DND-41 (cell line): ENCODE results near the gene SERPINA12.

Experiments used
- ATAC-seq: fragments of 200-7000 bp; cut with Tn5 transposase; 3 replicates; pipeline ENCODE4 v1.9.1; 2021; ENCODE audit warnings: low read depth; ENCODE audit not compliant: insufficient read depth
- DNase-seq: peaks from one replicate; pipeline ENCODE4 v3.0.0-alpha.2; 2020
- H2AFZ ChIP-seq: 2 replicates; pipeline ENCODE4 v1.6.0; 2012; ENCODE audit warnings: low read depth, low read length
- H3K27ac ChIP-seq: 2 replicates; pipeline ENCODE4 v1.5.1; 2012; ENCODE audit warnings: low read length, inconsistent platforms
- H3K27me3 ChIP-seq: fragments of 200-600 bp; sonication (generic); 2 replicates; pipeline ENCODE4 v1.6.0; 2012; ENCODE audit warnings: low read length, mild to moderate bottlenecking, inconsistent platforms; ENCODE audit not compliant: insufficient read depth, poor library complexity
- H3K36me3 ChIP-seq: 2 replicates; pipeline ENCODE4 v1.5.1; 2012; ENCODE audit warnings: low read length, inconsistent platforms; ENCODE audit not compliant: insufficient read depth
- H3K4me1 ChIP-seq: 2 replicates; pipeline ENCODE4 v1.5.1; 2012; ENCODE audit warnings: mild to moderate bottlenecking, low read length; ENCODE audit not compliant: insufficient read depth
- H3K4me2 ChIP-seq: 2 replicates; pipeline ENCODE4 v1.6.0; 2012; ENCODE audit warnings: mild to moderate bottlenecking, moderate library complexity, low read length, inconsistent platforms; ENCODE audit not compliant: insufficient read depth
- H3K4me3 ChIP-seq, 2 experiments: fragments of 200-600 bp in 1 of 2; shearing (Covaris generic) in 1 of 2; 2 replicates each; pipeline ENCODE4 v1.5.1; 2012 to 2016; ENCODE audit warnings: inconsistent platforms in 2 of 2, low read length in 2 of 2, mild to moderate bottlenecking in 2 of 2, low read depth in 1 of 2, moderate library complexity in 1 of 2
- H3K79me2 ChIP-seq: 2 replicates; pipeline ENCODE4 v1.6.0; 2012; ENCODE audit warnings: low read length, inconsistent platforms; ENCODE audit not compliant: insufficient read depth
- H3K9ac ChIP-seq: 2 replicates; pipeline ENCODE4 v1.6.0; 2012; ENCODE audit warnings: low read depth, mild to moderate bottlenecking, inconsistent platforms, low read length, moderate library complexity
- H3K9me3 ChIP-seq: 2 replicates; pipeline ENCODE4 v1.5.1; 2012; ENCODE audit warnings: low read length, moderate library complexity, mild to moderate bottlenecking, inconsistent platforms; ENCODE audit not compliant: insufficient read depth, severe bottlenecking
- H4K20me1 ChIP-seq: 2 replicates; pipeline ENCODE4 v1.6.0; 2012; ENCODE audit warnings: low read length; ENCODE audit not compliant: insufficient read depth
- EZH2 ChIP-seq: IDR thresholded peaks from 3 replicates; pipeline ENCODE4 v1.6.1; 2012; ENCODE audit warnings: borderline replicate concordance, low read depth, mild to moderate bottlenecking, moderate library complexity, low read length, inconsistent platforms; ENCODE audit not compliant: severe bottlenecking
- TF ChIP-seq, protein P1 (sequence below): IDR thresholded peaks from 2 replicates; pipeline ENCODE4 v1.5.1; 2012; ENCODE audit warnings: borderline replicate concordance, low read length, moderate library complexity, mild to moderate bottlenecking; ENCODE audit not compliant: poor library complexity, severe bottlenecking; ENCODE audit errors: extremely low read depth

Gene SERPINA12

DNA sequence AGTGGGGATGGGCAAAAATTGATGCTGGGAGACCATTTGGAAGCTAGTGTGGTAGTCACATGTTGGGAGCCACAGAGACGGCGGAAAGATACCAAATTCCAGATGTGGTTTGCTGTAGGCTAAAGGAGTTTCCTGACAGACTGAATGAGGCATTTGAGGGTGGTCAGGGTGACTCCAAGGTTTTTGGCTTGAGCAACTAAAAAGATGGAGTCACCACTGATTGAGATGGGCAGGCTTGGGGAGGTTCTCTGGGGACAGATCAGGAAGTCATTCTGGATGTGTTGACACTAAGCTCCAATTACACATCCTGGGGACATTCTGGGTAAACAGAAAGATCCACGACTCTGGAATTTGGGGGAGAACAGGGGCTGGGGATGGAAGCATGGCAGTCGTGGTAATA lies 17.8 kb downstream of the SERPINA12 start:
- Histone ChIP-seq H3K79me2 (no peaks in the 10 kb centered on the region), H3K27ac (no peak overlapping the region), H4K20me1 (no peaks in the 10 kb centered on the region), H3K27me3 (no peaks in the 10 kb centered on the region), H3K4me2 (no peak overlapping the region), H2AFZ (no peak overlapping the region), H3K36me3 (no peaks in the 10 kb centered on the region), H3K9ac (no peak overlapping the region), H3K4me1 (no peaks in the 10 kb centered on the region), H3K9me3 (no peaks in the 10 kb centered on the region), H3K4me3 (no peak overlapping the region)
- DNase-seq (no peak), ATAC-seq (no peak)
- TF ChIP-seq EZH2 = no peak
- TF ChIP-seq, protein P1, sequence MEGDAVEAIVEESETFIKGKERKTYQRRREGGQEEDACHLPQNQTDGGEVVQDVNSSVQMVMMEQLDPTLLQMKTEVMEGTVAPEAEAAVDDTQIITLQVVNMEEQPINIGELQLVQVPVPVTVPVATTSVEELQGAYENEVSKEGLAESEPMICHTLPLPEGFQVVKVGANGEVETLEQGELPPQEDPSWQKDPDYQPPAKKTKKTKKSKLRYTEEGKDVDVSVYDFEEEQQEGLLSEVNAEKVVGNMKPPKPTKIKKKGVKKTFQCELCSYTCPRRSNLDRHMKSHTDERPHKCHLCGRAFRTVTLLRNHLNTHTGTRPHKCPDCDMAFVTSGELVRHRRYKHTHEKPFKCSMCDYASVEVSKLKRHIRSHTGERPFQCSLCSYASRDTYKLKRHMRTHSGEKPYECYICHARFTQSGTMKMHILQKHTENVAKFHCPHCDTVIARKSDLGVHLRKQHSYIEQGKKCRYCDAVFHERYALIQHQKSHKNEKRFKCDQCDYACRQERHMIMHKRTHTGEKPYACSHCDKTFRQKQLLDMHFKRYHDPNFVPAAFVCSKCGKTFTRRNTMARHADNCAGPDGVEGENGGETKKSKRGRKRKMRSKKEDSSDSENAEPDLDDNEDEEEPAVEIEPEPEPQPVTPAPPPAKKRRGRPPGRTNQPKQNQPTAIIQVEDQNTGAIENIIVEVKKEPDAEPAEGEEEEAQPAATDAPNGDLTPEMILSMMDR = no peak

DNA sequence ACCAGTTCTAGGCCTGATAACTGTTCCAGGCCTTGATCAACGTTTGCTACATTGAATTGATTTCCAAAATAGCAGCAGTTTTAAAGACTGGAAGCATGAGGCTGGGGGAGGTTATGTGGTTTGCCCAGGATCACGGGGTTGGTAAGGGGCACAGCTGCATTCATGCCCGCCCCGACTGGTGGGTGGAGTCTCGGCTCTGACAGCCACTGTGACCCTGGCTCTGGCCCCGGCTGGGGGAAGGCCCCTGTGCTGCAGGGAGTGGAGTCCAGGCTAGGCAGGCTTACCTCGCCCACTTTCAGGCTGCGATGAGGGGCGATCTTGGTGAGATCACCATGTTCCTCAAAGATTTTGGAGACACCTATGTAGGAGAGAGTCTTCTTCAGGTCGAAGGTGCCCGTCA lies 19.9 kb downstream of the SERPINA12 start:
- peak; percentile 64 for ATAC-seq
- H4K20me1 ChIP-seq = no peaks in the 10 kb centered on the region
- H3K79me2 ChIP-seq = no peaks in the 10 kb centered on the region
- H3K4me3 ChIP-seq = no peak overlapping the region
- H3K9me3 ChIP-seq = no peaks in the 10 kb centered on the region
- H3K27me3 ChIP-seq = no peaks in the 10 kb centered on the region
- H3K4me1 ChIP-seq = no peaks in the 10 kb centered on the region
- H2AFZ ChIP-seq = no peak overlapping the region; the same call in 1 of the 2 replicates
- no peaks in the 10 kb centered on the region for H3K36me3 ChIP-seq
- H3K9ac ChIP-seq = no peak overlapping the region
- DNase-seq = peak; percentile 10
- H3K4me2 ChIP-seq = no peak overlapping the region
- no peak overlapping the region for H3K27ac ChIP-seq
- no peak for TF ChIP-seq EZH2
- TF ChIP-seq, protein P1 = no peak

DNA sequence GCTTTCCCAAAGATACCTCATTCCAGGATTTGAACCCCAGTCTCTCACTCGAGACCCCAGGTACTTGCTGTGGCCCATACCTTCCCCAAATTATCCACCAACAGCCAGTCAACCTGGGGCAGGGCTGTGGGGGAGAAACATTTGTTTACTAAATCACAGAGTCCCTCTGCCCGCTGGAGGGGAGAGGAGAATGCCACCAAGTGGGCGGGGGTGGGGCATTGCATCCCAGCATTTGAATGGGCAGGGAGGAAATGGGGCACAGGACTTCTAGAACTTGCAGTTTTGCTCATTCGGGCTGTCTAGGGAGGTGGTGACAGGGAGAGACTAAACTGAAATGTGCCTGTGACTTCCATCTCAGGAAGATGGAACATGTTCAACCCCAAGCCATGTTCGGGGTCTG lies 22.4 kb downstream of the SERPINA12 start:
- Histone ChIP-seq H3K9me3 (no peaks in the 10 kb centered on the region), H4K20me1 (no peaks in the 10 kb centered on the region), H2AFZ (no peak overlapping the region), H3K79me2 (no peaks in the 10 kb centered on the region), H3K4me2 (no peak overlapping the region), H3K4me1 (no peaks in the 10 kb centered on the region), H3K27ac (no peak overlapping the region), H3K4me3 (no peak overlapping the region), H3K27me3 (no peaks in the 10 kb centered on the region), H3K36me3 (no peaks in the 10 kb centered on the region), H3K9ac (no peak overlapping the region)
- ATAC-seq (no peak), DNase-seq (no peak)
- TF ChIP-seq, protein P1 = no peak
- TF ChIP-seq EZH2 = no peak
